IMR-90 (cell line): ENCODE measurements around the gene ANKRD16. TPM values are rescaled to one million over a fixed set of nuclear protein-coding genes. Genes with fewer than 3 reads are reported as not detected.

Experiments
- ATAC-seq: fragments of 200-7000 bp; cut with Tn5 transposase; 2 replicates; pipeline ENCODE4 v1.9.1; 2020; ENCODE audit warnings: low read depth, mild to moderate bottlenecking, moderate library complexity
- BruUV-seq: library from RNA; stranded (reverse); fragments of 400-500 nt; replicated peaks from 2 replicates; lab custom pipeline; 2021; lab: Mats Ljungman, UMichigan
- CTCF ChIA-PET: fragments of 300-600 bp; formaldehyde crosslinking; extraction: SDS; loops from one replicate; lab custom pipeline; 2021; ENCODE audit warnings: antibody characterized with exemption; lab: Yijun Ruan, JAX
- POLR2A ChIA-PET: fragments of 300-600 bp; sonication (Branson Sonifier 250); formaldehyde crosslinking; loops from one replicate; lab custom pipeline; 2022; ENCODE audit warnings: antibody characterized with exemption; ENCODE audit not compliant: unreplicated experiment; lab: Charles Lee
- DNase-seq: peaks from one replicate; pipeline ENCODE4 v3.0.0; 2013
- H2AFZ ChIP-seq: replicated peaks from 2 replicates; pipeline ENCODE3; 2013; ENCODE audit warnings: low read length, mild to moderate bottlenecking; ENCODE audit not compliant: poor library complexity
- H2AK5ac ChIP-seq: 2 replicates; pipeline ENCODE4 v1.6.1; 2013; ENCODE audit warnings: low read depth, low read length, inconsistent platforms
- H2AK9ac ChIP-seq: replicated peaks from 2 replicates; pipeline ENCODE3; 2013; ENCODE audit warnings: mild to moderate bottlenecking, low read depth, low read length, moderate library complexity; ENCODE audit not compliant: poor library complexity
- H2BK120ac ChIP-seq: 2 replicates; pipeline ENCODE4 v1.6.1; 2013; ENCODE audit warnings: low read depth, low read length, inconsistent platforms
- H2BK15ac ChIP-seq: 3 replicates; pipeline ENCODE4 v1.6.1; 2013; ENCODE audit warnings: low read depth, low read length, inconsistent platforms
- H2BK20ac ChIP-seq: 2 replicates; pipeline ENCODE4 v1.6.1; 2013; ENCODE audit warnings: low read depth, mild to moderate bottlenecking, inconsistent platforms, low read length, moderate library complexity
- H2BK5ac ChIP-seq: 2 replicates; pipeline ENCODE4 v1.6.1; 2013; ENCODE audit warnings: mild to moderate bottlenecking, low read depth, low read length, inconsistent platforms; ENCODE audit not compliant: poor library complexity, severe bottlenecking
- H3K14ac ChIP-seq: replicated peaks from 2 replicates; pipeline ENCODE4 v1.6.1; 2013; ENCODE audit warnings: low read depth, low read length, inconsistent platforms
- H3K18ac ChIP-seq: 2 replicates; pipeline ENCODE4 v1.6.1; 2013; ENCODE audit warnings: low read depth, low read length, control low read depth
- H3K23ac ChIP-seq: 2 replicates; pipeline ENCODE4 v1.6.1; 2013; ENCODE audit warnings: low read depth, low read length, inconsistent platforms
- H3K27ac ChIP-seq: 2 replicates; pipeline ENCODE4 v1.5.1; 2013; ENCODE audit warnings: mild to moderate bottlenecking, control low read depth, low read length; ENCODE audit not compliant: insufficient read depth
- H3K27me3 ChIP-seq: 2 replicates; pipeline ENCODE4 v1.6.1; 2013; ENCODE audit warnings: low read length; ENCODE audit not compliant: control insufficient read depth, insufficient read depth
- H3K36me3 ChIP-seq: 2 replicates; pipeline ENCODE4 v1.6.1; 2013; ENCODE audit warnings: low read length, mixed read lengths; ENCODE audit not compliant: control insufficient read depth, insufficient read depth
- H3K4ac ChIP-seq: 2 replicates; pipeline ENCODE4 v1.6.1; 2013; ENCODE audit warnings: low read depth, low read length, inconsistent platforms
- H3K4me1 ChIP-seq: 2 replicates; pipeline ENCODE4 v1.6.1; 2013; ENCODE audit warnings: low read length, mixed read lengths; ENCODE audit not compliant: control insufficient read depth, insufficient read depth
- H3K4me2 ChIP-seq: 2 replicates; pipeline ENCODE4 v1.6.1; 2013; ENCODE audit warnings: low read depth, mild to moderate bottlenecking, control low read depth, low read length, moderate library complexity
- H3K4me3 ChIP-seq: 2 replicates; pipeline ENCODE4 v1.5.1; 2013; ENCODE audit warnings: low read depth, mild to moderate bottlenecking, control low read depth, low read length, moderate library complexity; ENCODE audit not compliant: insufficient read depth
- H3K56ac ChIP-seq: 2 replicates; pipeline ENCODE4 v1.6.1; 2013; ENCODE audit warnings: low read length, inconsistent platforms; ENCODE audit not compliant: insufficient read depth; ENCODE audit errors: extremely low read depth
- H3K79me1 ChIP-seq, 2 experiments: 2 replicates each; pipeline ENCODE4 v1.6.1; 2013; ENCODE audit warnings: low read length in 2 of 2, inconsistent platforms in 1 of 2, low read depth in 1 of 2
- H3K9ac ChIP-seq: 2 replicates; pipeline ENCODE4 v1.6.1; 2013; ENCODE audit warnings: low read depth, low read length, control low read depth
- H3K9me1 ChIP-seq: 2 replicates; pipeline ENCODE4 v1.6.1; 2013; ENCODE audit warnings: low read length, inconsistent platforms; ENCODE audit not compliant: insufficient read depth
- H3K9me3 ChIP-seq: 2 replicates; pipeline ENCODE4 v1.6.1; 2013; ENCODE audit warnings: low read length; ENCODE audit not compliant: control insufficient read depth, insufficient read depth
- H4K20me1 ChIP-seq: 2 replicates; pipeline ENCODE4 v1.6.1; 2013; ENCODE audit warnings: low read length, inconsistent platforms; ENCODE audit not compliant: insufficient read depth
- H4K5ac ChIP-seq: 2 replicates; pipeline ENCODE4 v1.6.1; 2013; ENCODE audit warnings: mild to moderate bottlenecking, low read depth, low read length, control low read depth
- H4K8ac ChIP-seq, 2 experiments: 2 replicates each; pipeline ENCODE4 v1.6.1; 2013; ENCODE audit warnings: low read depth in 2 of 2, low read length in 2 of 2, control low read depth in 1 of 2, inconsistent platforms in 1 of 2
- H4K91ac ChIP-seq: 2 replicates; pipeline ENCODE4 v1.6.1; 2013; ENCODE audit warnings: low read depth, low read length, inconsistent platforms; ENCODE audit not compliant: insufficient read depth
- BHLHE40 ChIP-seq: fragments of 150-350 bp; IDR thresholded peaks from 2 replicates; pipeline ENCODE4 v1.6.1; 2016; ENCODE audit warnings: mild to moderate bottlenecking, low read depth, low read length
- FOS ChIP-seq: fragments of 150-350 bp; IDR thresholded peaks from 2 replicates; pipeline ENCODE4 v1.6.1; 2016; ENCODE audit warnings: low read depth, low read length
- MAFK ChIP-seq: IDR thresholded peaks from 2 replicates; pipeline ENCODE4 v1.6.1; 2012; ENCODE audit warnings: low read depth, low read length, improper control_type of control experiment
- MAZ ChIP-seq: IDR thresholded peaks from 2 replicates; pipeline ENCODE4 v1.6.1; 2012; ENCODE audit warnings: low read depth, mild to moderate bottlenecking, low read length, improper control_type of control experiment, moderate library complexity, borderline replicate concordance
- MXI1 ChIP-seq: IDR thresholded peaks from 2 replicates; pipeline ENCODE4 v1.6.1; 2012; ENCODE audit warnings: low read depth, mild to moderate bottlenecking, low read length, moderate library complexity, borderline replicate concordance
- NFE2L2 ChIP-seq: fragments of 150-350 bp; IDR thresholded peaks from 2 replicates; pipeline ENCODE4 v1.6.1; 2016; ENCODE audit warnings: low read depth, mild to moderate bottlenecking, low read length
- POLR2A ChIP-seq: IDR thresholded peaks from 2 replicates; pipeline ENCODE4 v1.6.1; 2012; ENCODE audit warnings: mild to moderate bottlenecking, low read depth, low read length
- RAD21 ChIP-seq: IDR thresholded peaks from 2 replicates; pipeline ENCODE4 v1.6.1; 2012; ENCODE audit warnings: low read length, improper control_type of control experiment
- RCOR1 ChIP-seq: IDR thresholded peaks from 2 replicates; pipeline ENCODE4 v1.6.1; 2012; ENCODE audit warnings: mild to moderate bottlenecking, low read length, improper control_type of control experiment; ENCODE audit not compliant: insufficient replicate concordance
- RFX5 ChIP-seq: IDR thresholded peaks from 2 replicates; pipeline ENCODE4 v1.8.0; 2012; ENCODE audit warnings: low read depth, mild to moderate bottlenecking, low read length, moderate library complexity
- WGBS, 2 experiments: methylation state at CpG; one replicate each; pipeline versions ENCODE4 v1.1.5 to v1.1.7; 2013; ENCODE audit warnings: missing lambda C conversion rate in 2 of 2; ENCODE audit not compliant: insufficient read length in 1 of 2; ENCODE audit errors: extremely low coverage in 2 of 2; 5-methylcytosine and 5-hydroxymethylcytosine counted together
- dilution Hi-C: fragments of 300-500 bp; cut with HindIII; formaldehyde crosslinking; loops from one replicate; pipeline ENCODE4 v1.14.3; 2018; ENCODE audit warnings: low sequenced_read_pairs; ENCODE audit not compliant: unreplicated experiment
- in situ Hi-C: fragments of 300-500 bp; cut with MboI; formaldehyde crosslinking; loops from 3 replicates; pipeline ENCODE4 v1.14.3; 2019; ENCODE audit warnings: low sequenced_read_pairs, inconsistent platforms, mixed read lengths
- intact Hi-C: fragments of 100-400 bp; cut with micrococcal nuclease; formaldehyde crosslinking; loops from 2 replicates; pipeline ENCODE4 v1.10.0; 2022
- polyA plus RNA-seq, 3 experiments: library from polyadenylated mRNA; depleted of rRNA; stranded (reverse); fragments of >200 nt; gene quantifications; 2 replicates each; pipeline ENCODE4 v1.2.3, GENCODE V29; 2012; ENCODE audit warnings: low replicate concordance in 1 of 3
- total RNA-seq: library from RNA; depleted of rRNA; stranded (reverse); fragments of >200 nt; gene quantifications from 2 replicates; pipeline ENCODE4 v1.2.3, GENCODE V29; 2012
- TF ChIP-seq, protein P1 (sequence below): fragments of 150-350 bp; IDR thresholded peaks from 2 replicates; pipeline ENCODE4 v1.6.1; 2016; ENCODE audit warnings: low read depth, mild to moderate bottlenecking, low read length, moderate library complexity, borderline replicate concordance
- TF ChIP-seq, protein P2 (sequence below): fragments of 150-350 bp; IDR thresholded peaks from 2 replicates; pipeline ENCODE4 v1.6.1; 2017; ENCODE audit warnings: mild to moderate bottlenecking, antibody characterized with exemption, low read length, low read depth

The ANKRD16 gene
- total and polyA plus RNA-seq, 2 of the 4 experiments (the other 2 are of a cell fraction) = 5.1 to 5.7 TPM

DNA sequence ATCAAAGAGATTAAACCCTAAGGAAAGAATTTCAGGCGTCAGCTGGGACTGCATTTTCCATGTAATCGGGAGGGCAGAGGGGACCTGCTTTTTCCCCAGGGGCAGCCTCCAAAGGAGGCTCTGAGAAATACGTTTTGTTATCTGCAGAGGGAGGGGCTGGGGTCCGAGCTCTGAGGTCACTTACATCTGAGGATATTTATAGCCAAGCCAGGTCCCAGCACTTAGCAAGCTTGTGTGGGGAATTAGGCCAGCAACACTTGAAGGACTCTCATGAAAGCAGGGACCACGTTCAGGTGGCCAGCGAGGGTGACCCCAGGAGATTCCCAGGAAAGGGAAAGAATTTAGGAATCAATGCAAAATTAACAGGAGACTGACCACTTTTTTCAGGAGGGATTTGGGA lies 55.9 kb downstream of the ANKRD16 start:
- Histone ChIP-seq H3K23ac (no peak overlapping the region), H2AK9ac (no peak overlapping the region), H3K4ac (no peak overlapping the region), H4K5ac (no peak overlapping the region), H4K8ac (no peak overlapping the region), H2BK20ac (no peak overlapping the region), H3K14ac (no peak overlapping the region), H3K18ac (no peak overlapping the region), H4K20me1 (no peaks in the 10 kb centered on the region; the same call in 1 of the 2 replicates), H2AK5ac (no peak overlapping the region), H2BK5ac (no peak overlapping the region), H3K9me3 (no peaks in the 10 kb centered on the region), H3K9me1 (peaks cover 1% of the 10 kb centered on the region; the same call in 1 of the 2 replicates), H3K27me3 (no peaks in the 10 kb centered on the region), H3K27ac (no peak overlapping the region), H4K91ac (no peak overlapping the region), H3K79me1 (no peaks in the 10 kb centered on the region), H3K4me1 (no peaks in the 10 kb centered on the region), H3K9ac (no peak overlapping the region), H2BK120ac (no peak overlapping the region), H2AFZ (no peak overlapping the region), H3K4me3 (no peak overlapping the region), H2BK15ac (no peak overlapping the region), H3K56ac (no peak overlapping the region), H3K36me3 (no peaks in the 10 kb centered on the region), H3K4me2 (no peak overlapping the region)
- 52% methylated on average over 6 of the region's 6 CpGs; no CpG with 5 or more reads in 1 of the 2 experiments for WGBS, 2 experiments
- no peak for TF ChIP-seq MAZ
- TF ChIP-seq, protein P1, sequence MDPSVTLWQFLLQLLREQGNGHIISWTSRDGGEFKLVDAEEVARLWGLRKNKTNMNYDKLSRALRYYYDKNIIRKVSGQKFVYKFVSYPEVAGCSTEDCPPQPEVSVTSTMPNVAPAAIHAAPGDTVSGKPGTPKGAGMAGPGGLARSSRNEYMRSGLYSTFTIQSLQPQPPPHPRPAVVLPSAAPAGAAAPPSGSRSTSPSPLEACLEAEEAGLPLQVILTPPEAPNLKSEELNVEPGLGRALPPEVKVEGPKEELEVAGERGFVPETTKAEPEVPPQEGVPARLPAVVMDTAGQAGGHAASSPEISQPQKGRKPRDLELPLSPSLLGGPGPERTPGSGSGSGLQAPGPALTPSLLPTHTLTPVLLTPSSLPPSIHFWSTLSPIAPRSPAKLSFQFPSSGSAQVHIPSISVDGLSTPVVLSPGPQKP = no peak
- TF ChIP-seq, protein P2, sequence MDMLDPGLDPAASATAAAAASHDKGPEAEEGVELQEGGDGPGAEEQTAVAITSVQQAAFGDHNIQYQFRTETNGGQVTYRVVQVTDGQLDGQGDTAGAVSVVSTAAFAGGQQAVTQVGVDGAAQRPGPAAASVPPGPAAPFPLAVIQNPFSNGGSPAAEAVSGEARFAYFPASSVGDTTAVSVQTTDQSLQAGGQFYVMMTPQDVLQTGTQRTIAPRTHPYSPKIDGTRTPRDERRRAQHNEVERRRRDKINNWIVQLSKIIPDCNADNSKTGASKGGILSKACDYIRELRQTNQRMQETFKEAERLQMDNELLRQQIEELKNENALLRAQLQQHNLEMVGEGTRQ = no peak
- TF ChIP-seq FOS = no peak
- TF ChIP-seq NFE2L2 = no peak
- TF ChIP-seq RCOR1 = no peak
- no peak for TF ChIP-seq RAD21
- TF ChIP-seq MAFK = no peak
- TF ChIP-seq RFX5 = no peak
- no peak for TF ChIP-seq MXI1
- no peak for TF ChIP-seq POLR2A
- no peak for TF ChIP-seq BHLHE40
- POLR2A ChIA-PET = no interaction called here
- in situ Hi-C loops (no loop called here), dilution Hi-C loops (no loop called here), intact Hi-C loops (no loop called here)
- no peak for DNase-seq
- CTCF ChIA-PET = no interaction called here
- no TSS peak for BruUV-seq
- ATAC-seq = no peak
